Activated CD4-positive, alpha-beta T cell treated with anti-CD3 and anti-CD28 coated beads, Interleukin-2, amount 10 ng/mL, durations not matched to agents 7 days and 5 days (primary cell): Measurements from ENCODE around the gene PRRC1. TPM values are rescaled to one million over a fixed set of nuclear protein-coding genes. Genes with fewer than 3 reads are reported as not detected.
"Not testable (repeated sequence)": the region's sequence is repeated elsewhere in the genome, so short reads cannot be mapped to it uniquely, and the experiment has no call there.

Experiments used
- CTCF ChIA-PET: fragments of 350-600 bp; sonication (Branson Sonifier 250); formaldehyde crosslinking; loops from one replicate; lab custom pipeline; 2021; ENCODE audit warnings: antibody characterized with exemption; lab: Charles Lee
- POLR2A ChIA-PET: fragments of 350-600 bp; sonication (Branson Sonifier 250); formaldehyde crosslinking; loops from one replicate; lab custom pipeline; 2021; ENCODE audit warnings: antibody characterized with exemption; lab: Charles Lee
- DNase-seq: peaks from one replicate; pipeline ENCODE4 v3.0.0-alpha.2; 2020
- H3K27ac Mint-ChIP-seq: one replicate; pipeline ENCODE4 v1.8.0; 2021; ENCODE audit warnings: mild to moderate bottlenecking, moderate library complexity, mixed read lengths
- H3K27me3 Mint-ChIP-seq: one replicate; pipeline ENCODE4 v1.8.0; 2021; ENCODE audit warnings: mixed read lengths
- H3K36me3 Mint-ChIP-seq: one replicate; pipeline ENCODE4 v1.8.0; 2021; ENCODE audit warnings: low read depth, mixed read lengths
- H3K4me1 Mint-ChIP-seq: one replicate; pipeline ENCODE4 v1.8.0; 2021; ENCODE audit warnings: mixed read lengths
- H3K4me3 Mint-ChIP-seq: one replicate; pipeline ENCODE4 v1.8.0; 2021; ENCODE audit warnings: mild to moderate bottlenecking, moderate library complexity, mixed read lengths
- H3K9me3 Mint-ChIP-seq: one replicate; pipeline ENCODE4 v1.8.0; 2021; ENCODE audit warnings: mixed read lengths
- total RNA-seq, 2 experiments: library from RNA; stranded (reverse); gene quantifications; one replicate each; pipeline ENCODE4 v1.2.3, GENCODE V29; 2021

Gene PRRC1
- total RNA-seq, 2 experiments from 2014 or later = 39.4 to 50.8 TPM

- Mint-ChIP-seq H3K27me3 (no peaks in the 10 kb centered on the region), H3K4me3 (no peak overlapping the region), H3K4me1 (no peaks in the 10 kb centered on the region), H3K9me3 (no peaks in the 10 kb centered on the region), H3K27ac (no peak overlapping the region), H3K36me3 (peaks cover 17% of the 10 kb centered on the region)
- ChIA-PET CTCF (no interaction called here), POLR2A (no interaction called here)
- DNase-seq = no peak
These were observed 34.1 kb downstream of the PRRC1 start for GRCh38 chr5:127551410-127552041.

GRCh38 chr5:127555826-127556225, 38.4 kb downstream of the PRRC1 start:
- POLR2A ChIA-PET = no interaction called here
- DNase-seq = no peak
- no peak overlapping the region for H3K27ac Mint-ChIP-seq
- CTCF ChIA-PET = no interaction called here
- peaks cover 9% of the 10 kb centered on the region for H3K36me3 Mint-ChIP-seq
- no peak overlapping the region for H3K4me3 Mint-ChIP-seq
- H3K4me1 Mint-ChIP-seq = no peaks in the 10 kb centered on the region
- H3K9me3 Mint-ChIP-seq = no peaks in the 10 kb centered on the region
- no peaks in the 10 kb centered on the region for H3K27me3 Mint-ChIP-seq

GRCh38 chr5:127556609-127557334, 39.3 kb downstream of the PRRC1 start:
- Mint-ChIP-seq H3K36me3 (peaks cover 7% of the 10 kb centered on the region), H3K9me3 (no peaks in the 10 kb centered on the region), H3K27me3 (no peaks in the 10 kb centered on the region), H3K4me3 (no peak overlapping the region), H3K4me1 (no peaks in the 10 kb centered on the region), H3K27ac (no peak overlapping the region)
- CTCF ChIA-PET = no interaction called here
- POLR2A ChIA-PET = no interaction called here
- no peak for DNase-seq

DNA sequence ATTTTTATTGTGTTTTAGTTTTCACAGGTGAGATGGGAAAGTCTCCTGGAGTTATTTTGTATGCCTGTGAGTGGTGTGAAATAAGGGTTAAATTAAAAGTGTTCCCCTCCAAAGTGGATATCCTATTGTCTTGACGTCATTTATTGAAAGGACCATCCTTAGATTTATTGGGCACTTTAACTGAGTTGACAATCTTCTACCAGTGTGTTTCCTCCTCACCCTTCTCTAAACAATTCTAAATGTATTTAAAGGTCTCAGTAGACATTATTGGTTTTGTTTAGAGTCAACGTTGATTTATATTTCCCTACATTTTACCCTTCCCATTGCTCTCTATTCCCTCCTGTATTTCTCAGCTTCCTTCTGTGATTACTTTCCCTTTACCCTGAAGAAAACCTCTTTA, 40.8 kb downstream of the PRRC1 start:
- Mint-ChIP-seq H3K4me3 (no peak overlapping the region), H3K27ac (no peak overlapping the region), H3K9me3 (no peaks in the 10 kb centered on the region), H3K36me3 (peaks cover 3% of the 10 kb centered on the region), H3K4me1 (no peaks in the 10 kb centered on the region), H3K27me3 (no peaks in the 10 kb centered on the region)
- POLR2A ChIA-PET = no interaction called here
- DNase-seq = no peak
- CTCF ChIA-PET = no interaction called here

DNA sequence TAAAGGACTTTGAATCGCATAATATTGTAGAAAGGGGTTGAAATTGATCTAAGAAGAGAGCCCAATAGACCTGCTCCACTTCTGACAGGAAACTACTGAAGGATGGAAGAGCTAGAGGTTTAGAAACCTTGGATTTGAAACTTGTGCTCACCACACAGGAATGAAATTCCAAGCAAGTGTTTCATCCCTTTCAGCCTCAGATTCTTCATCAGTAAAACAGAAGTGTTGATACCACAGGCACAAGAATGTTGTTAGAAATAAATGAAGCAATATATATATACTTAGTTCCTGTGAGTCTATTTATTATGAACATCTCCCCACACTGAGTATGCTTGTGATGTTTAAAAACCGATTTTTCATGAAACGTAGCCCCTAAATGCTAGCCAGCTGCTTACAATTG, 43.8 kb downstream of the PRRC1 start:
- no peak for DNase-seq
- Mint-ChIP-seq H3K36me3 (no peaks in the 10 kb centered on the region), H3K9me3 (no peaks in the 10 kb centered on the region), H3K27ac (no peak overlapping the region), H3K27me3 (peaks cover 3% of the 10 kb centered on the region), H3K4me1 (peaks cover 2% of the 10 kb centered on the region), H3K4me3 (no peak overlapping the region)
- ChIA-PET POLR2A (no interaction called here), CTCF (no interaction called here)

DNA sequence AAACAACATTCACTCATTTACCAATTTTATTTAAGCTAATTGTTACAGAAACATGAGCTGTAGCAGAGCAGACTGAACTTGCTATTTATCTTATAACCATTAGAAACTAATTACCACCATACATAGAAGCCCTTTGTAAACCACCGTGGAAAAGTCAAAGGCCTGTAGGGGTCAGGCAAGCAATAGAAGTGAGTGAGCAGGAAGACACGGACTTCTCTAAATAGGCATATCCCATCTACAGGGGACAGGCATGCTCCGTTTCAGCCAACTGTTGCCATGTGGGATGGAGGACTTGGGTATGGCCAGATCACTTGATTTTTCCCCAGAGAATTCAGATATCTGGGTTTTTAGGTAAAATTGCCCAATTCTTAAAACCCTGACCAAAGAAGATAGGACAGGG, 44.8 kb downstream of the PRRC1 start:
- Mint-ChIP-seq H3K4me1 (peaks cover 3% of the 10 kb centered on the region), H3K27me3 (peaks cover 4% of the 10 kb centered on the region), H3K9me3 (no peaks in the 10 kb centered on the region), H3K27ac (no peak overlapping the region), H3K4me3 (no peak overlapping the region), H3K36me3 (no peaks in the 10 kb centered on the region)
- CTCF ChIA-PET = no interaction called here
- POLR2A ChIA-PET = no interaction called here
- no peak for DNase-seq

GRCh38 chr5:127563136-127563535, 45.7 kb downstream of the PRRC1 start:
- no peaks in the 10 kb centered on the region for H3K36me3 Mint-ChIP-seq
- no peak for DNase-seq
- H3K27me3 Mint-ChIP-seq = peaks cover 8% of the 10 kb centered on the region
- ChIA-PET CTCF (no interaction called here), POLR2A (interaction anchor here (0.6 kb wide), 1 partner anchor 365 kb away, joined by 3 read pairs; no protein-coding TSS in a partner anchor)
- H3K4me3 Mint-ChIP-seq = no peak overlapping the region
- no peaks in the 10 kb centered on the region for H3K9me3 Mint-ChIP-seq
- H3K27ac Mint-ChIP-seq = no peak overlapping the region
- H3K4me1 Mint-ChIP-seq = peaks cover 8% of the 10 kb centered on the region

DNA sequence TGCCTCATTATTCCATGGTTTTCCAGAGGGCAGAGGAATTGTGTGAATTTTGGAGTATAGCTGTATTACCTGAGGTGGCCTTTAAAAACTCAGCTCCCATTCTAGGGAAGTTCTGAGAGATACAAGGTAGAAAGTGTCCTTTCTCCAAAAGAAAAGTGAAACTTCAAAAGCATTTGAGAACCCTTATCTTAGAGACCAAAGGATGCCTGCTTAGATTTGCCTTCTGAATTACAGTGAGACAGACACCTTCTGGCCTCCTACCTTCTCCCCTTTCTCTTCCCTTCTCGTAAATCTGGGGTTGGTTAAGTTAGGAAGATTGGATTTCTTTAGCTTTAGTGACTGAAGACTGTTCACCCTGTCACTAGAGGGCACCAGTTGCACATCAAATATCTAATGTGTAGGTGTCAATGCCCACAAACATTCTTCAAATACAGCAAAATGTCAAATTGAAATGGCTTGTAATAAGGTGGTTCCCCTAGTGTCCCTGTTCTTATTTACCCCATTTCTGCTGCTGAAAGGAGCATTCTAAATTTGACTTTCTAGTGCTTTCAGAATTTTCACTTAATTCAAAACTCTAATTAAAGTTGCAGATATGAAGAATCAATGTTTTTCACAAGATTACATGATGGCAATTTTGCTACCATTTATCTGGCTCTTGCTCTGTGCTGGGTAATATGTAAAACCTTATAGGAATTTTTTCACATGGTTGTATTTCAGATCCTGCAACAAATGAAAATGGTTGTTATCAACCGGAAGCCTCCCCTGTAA, 46.7 kb downstream of the PRRC1 start:
- POLR2A ChIA-PET = no interaction called here
- H3K9me3 Mint-ChIP-seq = no peaks in the 10 kb centered on the region
- peaks cover 8% of the 10 kb centered on the region for H3K27me3 Mint-ChIP-seq
- no peaks in the 10 kb centered on the region for H3K36me3 Mint-ChIP-seq
- H3K4me1 Mint-ChIP-seq = peaks cover 13% of the 10 kb centered on the region
- no peak overlapping the region for H3K27ac Mint-ChIP-seq
- no peak overlapping the region for H3K4me3 Mint-ChIP-seq
- CTCF ChIA-PET = interaction anchor here (1.0 to 1.1 kb wide), 2 partner anchors 9 to 15 kb away, joined by 3 read pairs; no protein-coding TSS in a partner anchor
- peak; percentile 70 for DNase-seq

DNA sequence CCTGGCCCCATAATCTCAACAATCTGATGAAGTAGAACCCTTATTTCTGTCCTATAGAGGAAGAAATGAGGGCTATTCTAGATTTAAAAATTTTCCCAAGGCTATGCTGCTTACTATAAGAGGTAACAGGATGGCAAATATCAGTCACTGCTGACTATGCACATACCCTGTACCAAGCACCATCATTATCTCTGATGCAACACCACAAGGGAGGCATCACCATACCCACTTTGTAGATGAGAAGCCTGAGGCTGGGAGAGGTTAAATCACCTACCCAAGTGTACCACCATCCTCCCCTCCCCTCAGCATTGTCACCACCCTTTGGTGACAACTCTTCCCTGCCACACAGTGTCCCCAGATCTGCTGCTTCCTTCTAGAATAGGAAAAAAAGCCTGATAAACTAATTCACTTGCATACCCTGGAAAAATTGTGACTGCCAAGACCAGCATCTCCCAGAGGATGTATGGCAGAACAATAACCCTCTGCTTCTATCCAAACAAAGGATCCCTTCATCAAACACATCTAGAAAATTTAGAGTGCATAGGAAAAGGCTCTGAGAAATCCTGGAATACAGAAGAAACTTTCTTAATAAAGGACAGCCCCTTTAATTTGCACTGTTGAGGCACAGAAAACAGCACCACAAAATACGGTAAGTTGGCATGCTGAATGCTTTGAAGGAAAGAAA, 48.3 kb downstream of the PRRC1 start:
- H3K4me1 Mint-ChIP-seq = peaks cover 16% of the 10 kb centered on the region
- no peak overlapping the region for H3K4me3 Mint-ChIP-seq
- peaks cover 15% of the 10 kb centered on the region for H3K27me3 Mint-ChIP-seq
- no peaks in the 10 kb centered on the region for H3K9me3 Mint-ChIP-seq
- no peak for DNase-seq
- no peak overlapping the region for H3K27ac Mint-ChIP-seq
- CTCF ChIA-PET = no interaction called here
- no peaks in the 10 kb centered on the region for H3K36me3 Mint-ChIP-seq
- POLR2A ChIA-PET = no interaction called here

- CTCF ChIA-PET = no interaction called here
- no peak overlapping the region for H3K4me3 Mint-ChIP-seq
These were observed 49.8 kb downstream of the PRRC1 start for GRCh38 chr5:127567026-127567768.

GRCh38 chr5:127568166-127568565, 50.7 kb downstream of the PRRC1 start:
- ChIA-PET CTCF (no interaction called here), POLR2A (no interaction called here)
- peaks cover 16% of the 10 kb centered on the region for H3K4me1 Mint-ChIP-seq
- no peak overlapping the region for H3K27ac Mint-ChIP-seq
- no peaks in the 10 kb centered on the region for H3K9me3 Mint-ChIP-seq
- peaks cover 16% of the 10 kb centered on the region for H3K27me3 Mint-ChIP-seq
- DNase-seq = no peak
- peak overlapping the region; percentile 39 for H3K4me3 Mint-ChIP-seq
- no peaks in the 10 kb centered on the region for H3K36me3 Mint-ChIP-seq

More at GRCh38 chr5:127567026-127567768, 49.8 kb downstream of the PRRC1 start:
- no peaks in the 10 kb centered on the region for H3K9me3 Mint-ChIP-seq
- POLR2A ChIA-PET = no interaction called here
- no peak overlapping the region for H3K27ac Mint-ChIP-seq
- H3K4me1 Mint-ChIP-seq = peaks cover 16% of the 10 kb centered on the region
- no peaks in the 10 kb centered on the region for H3K36me3 Mint-ChIP-seq
- peaks cover 16% of the 10 kb centered on the region for H3K27me3 Mint-ChIP-seq
- no peak for DNase-seq

- H3K27me3 Mint-ChIP-seq = peaks cover 16% of the 10 kb centered on the region
These were observed 52.0 kb downstream of the PRRC1 start for GRCh38 chr5:127569471-127569870.

More at GRCh38 chr5:127569471-127569870, 52.0 kb downstream of the PRRC1 start:
- DNase-seq, H3K27ac Mint-ChIP-seq, H3K4me3 Mint-ChIP-seq, H3K36me3 Mint-ChIP-seq, POLR2A ChIA-PET, H3K9me3 Mint-ChIP-seq: not testable (repeated sequence)
- H3K4me1 Mint-ChIP-seq = peaks cover 14% of the 10 kb centered on the region
- CTCF ChIA-PET = interaction anchor here (1.0 kb wide), 1 partner anchor 14 kb away, joined by 3 read pairs; no protein-coding TSS in a partner anchor
